ENCODE measurements around the gene CYLD.

DNA sequence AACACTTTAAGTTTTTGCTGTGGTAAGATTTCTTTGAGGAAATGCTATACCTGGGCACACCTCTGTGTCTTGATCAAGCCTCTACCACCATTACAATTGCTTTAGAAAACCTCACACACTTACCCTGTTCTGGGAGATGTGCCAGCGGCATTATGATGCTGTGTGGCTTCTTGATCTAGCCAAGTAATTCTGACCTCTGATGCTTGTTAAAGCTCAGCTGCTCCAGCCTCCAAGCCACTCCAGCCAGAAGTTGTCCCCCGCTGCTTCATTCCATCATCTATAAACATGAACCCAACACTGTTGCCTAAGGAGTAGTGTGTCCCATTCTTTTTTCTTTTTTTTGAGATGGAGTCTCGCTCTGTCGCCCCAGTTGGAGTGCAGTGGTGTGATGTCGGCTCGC, 60.1 kb downstream of the CYLD start:
- TF ChIP-seq, protein P1, sequence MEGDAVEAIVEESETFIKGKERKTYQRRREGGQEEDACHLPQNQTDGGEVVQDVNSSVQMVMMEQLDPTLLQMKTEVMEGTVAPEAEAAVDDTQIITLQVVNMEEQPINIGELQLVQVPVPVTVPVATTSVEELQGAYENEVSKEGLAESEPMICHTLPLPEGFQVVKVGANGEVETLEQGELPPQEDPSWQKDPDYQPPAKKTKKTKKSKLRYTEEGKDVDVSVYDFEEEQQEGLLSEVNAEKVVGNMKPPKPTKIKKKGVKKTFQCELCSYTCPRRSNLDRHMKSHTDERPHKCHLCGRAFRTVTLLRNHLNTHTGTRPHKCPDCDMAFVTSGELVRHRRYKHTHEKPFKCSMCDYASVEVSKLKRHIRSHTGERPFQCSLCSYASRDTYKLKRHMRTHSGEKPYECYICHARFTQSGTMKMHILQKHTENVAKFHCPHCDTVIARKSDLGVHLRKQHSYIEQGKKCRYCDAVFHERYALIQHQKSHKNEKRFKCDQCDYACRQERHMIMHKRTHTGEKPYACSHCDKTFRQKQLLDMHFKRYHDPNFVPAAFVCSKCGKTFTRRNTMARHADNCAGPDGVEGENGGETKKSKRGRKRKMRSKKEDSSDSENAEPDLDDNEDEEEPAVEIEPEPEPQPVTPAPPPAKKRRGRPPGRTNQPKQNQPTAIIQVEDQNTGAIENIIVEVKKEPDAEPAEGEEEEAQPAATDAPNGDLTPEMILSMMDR (conservative IDR thresholded peaks at IDR 0.05; ENCODE audit: low read length): no peak
- TF ChIP-seq EZH2phosphoT487 (IDR thresholded peaks at IDR 0.05; ENCODE audit: borderline replicate concordance, low read depth, low read length): no peak
